ENCODE data around the gene SAMSN1.
A peak's percentile ranks its signal among the peaks of the same experiment; 100 is the strongest.
"Not testable (repeated sequence)": the region's sequence is repeated elsewhere in the genome, so short reads cannot be mapped to it uniquely, and the experiment has no call there.

Gene SAMSN1

DNA sequence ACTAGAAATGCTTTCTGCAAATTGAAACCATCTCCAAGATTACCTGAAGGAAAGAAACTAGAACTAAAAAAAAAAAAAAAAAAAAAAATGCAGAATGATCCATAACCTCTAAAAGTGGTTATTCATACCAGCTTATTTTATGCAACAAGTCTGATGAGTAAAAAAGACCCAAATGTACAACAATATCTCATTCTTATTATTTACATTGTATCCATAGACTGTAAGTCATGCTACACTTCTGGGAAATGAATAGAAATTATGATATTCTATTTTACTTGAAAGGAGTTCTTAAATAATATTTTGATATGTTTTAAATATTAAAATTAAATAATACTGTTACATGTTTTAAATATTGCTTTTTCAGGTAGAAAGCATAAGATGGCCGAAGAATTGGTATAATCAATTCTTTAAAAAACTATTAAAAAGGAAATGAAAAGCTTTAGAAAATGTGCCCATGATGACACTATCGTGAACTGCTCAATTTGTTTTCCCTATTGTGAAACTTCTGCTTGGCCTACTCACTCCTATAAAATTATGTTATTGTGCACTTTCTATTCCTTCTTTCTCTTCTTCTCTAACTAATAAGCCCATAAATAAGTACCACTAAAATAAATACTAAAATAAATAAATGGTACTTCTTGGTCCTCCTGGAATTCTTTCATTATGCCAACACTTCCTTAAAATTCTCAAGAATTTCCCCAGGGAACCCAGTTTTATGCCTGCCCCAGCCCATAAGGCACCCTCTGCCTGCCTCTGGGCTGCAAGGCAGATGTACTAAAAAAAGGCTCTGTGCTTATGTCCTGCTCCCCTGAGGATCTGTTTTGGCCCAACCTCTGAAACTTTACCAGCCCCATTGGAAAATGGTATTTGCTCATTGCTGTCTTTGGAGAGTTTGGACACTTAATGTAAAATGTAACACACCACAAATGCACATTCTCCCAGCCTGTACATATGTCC lies 18.1 kb downstream of the SAMSN1 start:
- no peak for DNase-seq (ENCODE audit: low spot score)

DNA sequence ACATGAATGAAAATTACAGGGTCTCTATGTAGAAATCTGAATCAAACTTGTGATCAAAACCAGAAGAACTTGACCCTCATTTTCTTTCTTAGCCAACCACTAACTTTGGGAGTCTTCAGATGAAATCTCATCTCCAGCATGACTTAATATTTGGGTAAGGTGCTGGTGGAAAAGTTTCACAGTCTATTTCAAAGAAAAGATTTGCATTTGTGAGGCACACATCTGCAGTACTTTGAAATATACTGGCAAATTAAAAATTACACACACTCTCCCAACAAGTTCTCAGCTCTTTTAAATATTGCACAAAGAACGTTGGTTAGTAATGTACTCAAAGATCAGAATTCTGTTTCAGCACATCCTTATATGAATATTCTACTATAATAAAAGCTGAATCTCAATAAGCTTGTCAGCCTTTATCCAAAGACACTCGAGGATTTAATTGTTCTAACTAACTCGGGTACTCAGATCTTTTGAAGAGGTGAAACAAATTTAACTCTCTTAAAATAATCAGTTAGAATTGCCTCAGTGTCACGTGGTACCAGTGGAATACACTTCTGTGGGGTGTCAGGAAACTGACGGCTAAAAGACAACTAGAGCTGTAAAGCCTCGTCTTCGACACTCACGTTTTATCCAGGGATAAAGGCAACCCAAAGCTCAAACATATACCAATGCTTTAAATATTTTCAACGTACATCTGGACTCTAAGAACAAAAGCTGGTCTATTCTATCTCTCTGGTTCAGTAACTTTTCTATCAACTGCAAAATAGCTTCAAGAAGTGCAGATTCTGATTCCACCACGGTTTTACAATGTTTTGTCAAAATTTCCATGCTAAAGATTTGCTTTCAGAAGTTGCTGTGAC lies 19.0 kb downstream of the SAMSN1 start:
- DNase-seq (ENCODE audit: low spot score), result peak; percentile 51

DNA sequence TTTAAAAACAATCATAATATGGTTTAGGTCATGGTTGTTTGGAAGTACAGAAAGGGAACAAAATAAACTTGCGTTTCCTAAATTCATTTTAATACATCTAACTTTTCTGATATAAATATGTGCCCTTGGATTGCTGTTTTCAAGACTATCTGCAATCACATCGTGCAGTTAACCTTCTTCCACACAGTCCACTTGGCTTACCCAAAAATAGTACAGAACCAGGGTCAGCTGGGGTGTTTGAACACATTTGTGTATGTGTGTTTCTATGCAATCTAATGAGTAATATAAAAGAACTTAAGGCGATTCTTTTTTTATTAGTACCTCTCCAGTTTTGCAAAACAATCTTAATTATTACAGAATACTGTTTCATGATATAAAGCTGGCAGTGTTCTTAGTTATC lies 19.9 kb downstream of the SAMSN1 start:
- no peak for DNase-seq (ENCODE audit: low spot score)

GRCh38 chr21:14523234-14523633 lies 22.9 kb downstream of the SAMSN1 start:
- peak; percentile 66 for DNase-seq (ENCODE audit: low spot score)

DNA sequence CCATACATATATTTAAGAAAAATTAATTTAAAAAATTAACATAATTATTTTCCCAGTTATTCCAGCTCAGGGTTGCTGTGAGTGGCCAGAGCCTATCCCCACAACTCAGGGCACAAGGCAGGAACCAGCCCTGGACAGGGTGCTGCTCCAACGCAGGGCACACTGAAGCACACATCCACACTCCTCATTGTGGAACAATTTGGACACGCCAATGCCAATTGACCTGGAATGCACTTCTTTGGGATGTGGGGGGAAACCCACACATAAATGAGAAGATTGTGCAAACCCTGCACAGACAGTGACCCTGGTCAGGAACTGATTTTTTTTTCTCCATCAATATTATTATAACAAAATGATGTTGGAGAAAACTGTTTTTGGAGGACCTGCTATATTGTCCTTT lies 23.4 kb downstream of the SAMSN1 start:
- no peak for DNase-seq (ENCODE audit: low spot score)

DNA sequence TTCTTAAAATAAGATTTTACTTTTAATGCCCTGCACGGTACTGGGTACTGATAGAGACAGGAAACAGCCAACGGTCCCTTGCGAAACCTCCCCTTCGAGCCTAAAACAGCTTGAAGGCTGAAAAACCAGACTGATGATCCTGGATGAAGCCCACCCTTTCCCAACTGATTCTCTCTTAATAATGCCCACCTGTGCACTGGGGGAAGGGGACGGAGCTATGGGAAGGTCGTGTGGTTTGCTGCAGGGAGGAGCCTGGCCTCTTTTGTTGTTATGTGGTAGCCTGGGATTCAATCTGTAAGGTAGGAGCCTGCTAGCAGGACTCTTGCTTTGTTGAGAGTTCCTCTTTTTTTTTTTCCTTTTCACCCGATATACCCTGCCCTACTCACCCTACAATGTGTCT lies 25.6 kb downstream of the SAMSN1 start:
- no peak for DNase-seq (ENCODE audit: low spot score)

DNA sequence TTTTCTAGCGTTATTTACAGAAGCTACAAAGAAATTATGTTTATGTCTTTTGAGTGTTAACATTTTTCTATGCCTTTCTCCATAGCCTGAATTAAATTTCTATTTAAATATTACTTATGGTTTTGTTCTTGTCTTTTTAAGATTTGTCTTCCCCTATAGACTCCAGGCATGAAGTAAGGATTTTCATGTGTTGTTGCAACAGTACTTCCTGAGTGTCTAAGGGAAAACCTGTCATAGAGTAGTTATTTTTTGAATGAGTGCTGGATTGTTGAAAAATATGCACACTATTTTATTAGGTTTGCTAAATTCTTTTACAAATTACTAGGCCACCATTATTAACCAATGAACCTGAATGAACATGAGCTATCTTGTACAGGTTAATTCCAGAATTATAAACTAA lies 27.1 kb downstream of the SAMSN1 start:
- no peak for DNase-seq (ENCODE audit: low spot score)

- DNase-seq (ENCODE audit: low spot score), result no peak
These were observed 32.3 kb downstream of the SAMSN1 start for GRCh38 chr21:14513804-14514203.

DNA sequence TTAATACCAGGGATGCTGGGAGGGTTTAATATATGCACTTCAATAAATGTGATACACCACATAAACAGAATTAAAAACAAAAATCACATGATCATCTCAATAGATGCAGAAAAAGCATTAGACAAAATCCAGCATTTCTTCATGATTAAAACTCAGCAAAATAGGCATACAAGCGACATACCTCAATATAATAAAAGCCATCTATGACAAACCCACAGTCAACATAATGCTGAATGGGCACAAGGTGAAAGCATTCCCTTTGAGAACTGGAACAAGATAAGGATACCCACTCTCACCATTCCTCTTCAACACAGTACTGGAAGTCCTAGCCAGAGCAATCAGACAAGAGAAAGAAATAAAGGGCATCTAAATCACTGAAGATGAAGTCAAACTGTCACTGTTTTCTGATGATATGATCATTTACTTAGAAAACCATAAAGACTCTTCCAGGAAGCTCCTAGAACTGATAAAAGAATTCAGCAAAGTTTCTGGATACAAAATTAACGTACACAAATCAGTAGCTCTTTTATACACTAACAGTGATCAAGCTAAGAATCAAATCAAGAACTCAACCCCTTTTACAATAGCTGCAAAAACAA lies 39.2 kb downstream of the SAMSN1 start:
- not testable (repeated sequence) for DNase-seq (ENCODE audit: low spot score)

GRCh38 chr21:14500873-14501272 lies 45.2 kb downstream of the SAMSN1 start:
- no peak for DNase-seq (ENCODE audit: low spot score)

DNA sequence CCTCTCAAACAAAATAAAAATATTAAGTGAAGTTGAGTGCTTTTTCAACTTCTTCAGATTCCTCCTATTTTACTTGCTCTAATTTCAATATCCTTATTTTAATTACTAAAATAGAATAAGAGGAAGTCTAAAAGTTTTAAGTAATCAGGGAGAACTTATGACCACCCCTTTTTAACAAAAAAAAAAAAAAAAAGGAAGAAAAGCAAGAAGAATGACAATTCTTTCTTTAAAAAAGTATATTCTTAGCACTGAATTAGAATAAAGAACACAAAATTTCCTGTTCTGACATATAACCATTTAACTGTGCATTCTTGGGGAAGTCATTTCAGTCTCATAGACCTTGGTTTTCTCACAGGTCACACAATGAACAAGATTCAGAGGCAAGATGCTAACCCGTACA lies 46.8 kb downstream of the SAMSN1 start:
- no peak for DNase-seq (ENCODE audit: low spot score)

DNA sequence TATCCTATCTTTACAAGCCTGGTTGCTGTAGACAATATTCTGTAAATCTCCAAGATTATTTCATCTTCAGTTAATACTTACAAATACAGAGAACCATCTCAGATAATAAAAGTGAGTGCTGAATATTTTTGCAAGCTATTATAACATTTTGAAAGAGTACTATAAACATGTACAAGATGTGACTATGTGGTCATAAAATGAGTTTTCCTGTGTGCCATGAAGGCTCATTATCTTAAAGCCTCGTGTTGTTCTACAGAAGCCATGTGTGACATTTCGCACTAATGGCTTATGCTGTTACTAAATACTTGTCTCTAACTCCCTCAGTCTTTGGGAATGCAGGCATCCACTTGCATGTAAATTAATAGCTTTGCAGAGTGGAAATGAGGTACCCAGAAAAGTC lies 48.3 kb downstream of the SAMSN1 start:
- no peak for DNase-seq (ENCODE audit: low spot score)

DNA sequence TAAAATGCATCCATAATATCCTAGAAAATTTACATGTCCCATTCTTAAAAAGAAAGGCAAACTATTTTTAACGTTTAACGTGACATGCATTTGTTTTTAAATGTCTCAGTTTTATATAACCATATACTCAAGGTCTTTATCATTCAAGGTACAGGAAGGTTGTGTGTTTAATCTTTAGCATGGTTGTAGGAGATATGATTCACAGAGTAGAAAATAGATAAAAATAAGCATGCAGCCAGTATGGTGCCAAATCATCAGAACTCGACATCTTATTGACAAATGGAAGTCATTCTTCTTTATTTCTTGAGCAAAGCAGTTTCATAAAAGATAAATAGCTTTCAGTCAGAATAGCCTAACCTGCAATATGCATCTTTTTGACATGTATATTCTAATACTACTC lies 51.0 kb downstream of the SAMSN1 start:
- no peak for DNase-seq (ENCODE audit: low spot score)

GRCh38 chr21:14494181-14494580 lies 51.9 kb downstream of the SAMSN1 start:
- DNase-seq (ENCODE audit: low spot score), result not testable (repeated sequence)

- DNase-seq (ENCODE audit: low spot score), result no peak
These were observed 52.4 kb downstream of the SAMSN1 start for GRCh38 chr21:14493731-14494130.

DNA sequence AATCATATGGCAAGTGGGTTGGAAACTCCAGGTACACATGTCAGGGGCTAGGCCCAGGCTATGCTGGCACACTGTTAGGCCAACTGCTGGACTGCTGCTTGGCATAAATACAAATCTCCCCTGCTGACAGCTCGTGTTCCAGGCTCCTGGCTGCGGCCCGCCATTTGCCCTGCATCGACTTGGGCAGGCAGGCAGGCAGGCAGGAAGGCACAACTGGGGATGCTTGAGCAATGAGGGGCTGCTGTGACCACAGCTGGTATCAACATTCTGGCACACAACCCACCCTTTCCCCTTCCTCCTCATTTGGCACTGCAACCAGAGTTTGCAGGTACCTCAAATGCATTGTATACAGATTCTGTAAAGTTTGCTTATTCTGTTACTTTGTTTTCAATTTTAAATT lies 53.2 kb downstream of the SAMSN1 start:
- DNase-seq (ENCODE audit: low spot score), result no peak

GRCh38 chr21:14491269-14491681 lies 54.8 kb downstream of the SAMSN1 start:
- no peak for DNase-seq (ENCODE audit: low spot score)

DNA sequence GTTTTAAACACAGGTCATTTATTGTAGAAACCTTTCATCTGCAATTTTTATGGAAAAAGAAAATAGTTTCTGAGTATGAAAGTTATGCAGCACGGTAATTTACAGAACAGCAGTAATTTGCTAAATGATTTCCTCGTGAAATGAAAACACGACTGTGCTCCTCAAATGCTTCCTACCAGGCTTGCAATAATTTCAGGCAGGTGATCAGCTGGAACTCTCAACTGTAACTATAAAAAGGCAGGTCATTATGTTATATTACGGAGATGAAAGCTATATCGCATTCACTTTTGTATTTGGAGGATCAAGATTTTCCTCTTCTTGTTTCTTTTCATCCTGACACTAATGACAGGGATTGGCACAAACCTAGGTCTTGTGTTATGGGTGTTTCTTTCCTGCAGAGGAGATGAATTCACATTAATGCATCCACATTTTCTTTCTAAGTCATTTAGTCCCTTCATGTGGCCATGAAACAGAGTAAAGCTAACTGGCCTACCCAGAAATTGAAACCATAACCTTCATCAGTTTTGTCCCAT lies 57.4 kb downstream of the SAMSN1 start:
- no peak for DNase-seq (ENCODE audit: low spot score)

- no peak for DNase-seq (ENCODE audit: low spot score)
These were observed 58.4 kb downstream of the SAMSN1 start for GRCh38 chr21:14487490-14488432.

- DNase-seq (ENCODE audit: low spot score), result no peak
These were observed 59.2 kb downstream of the SAMSN1 start for GRCh38 chr21:14486869-14487268.
